Gastroesophageal sphincter (tissue), 3 donors: ENCODE results near the gene MTMR10.

Experiments used
- CTCF ChIP-seq, 4 experiments: fragments of 200-600 bp in 2 of 4; fragments of 450-650 bp in 2 of 4; sonication (generic) in 1 of 4; IDR thresholded peaks; one replicate each; pipeline ENCODE4 v1.5.1; 2017 to 2019; ENCODE audit warnings: antibody characterized with exemption in 4 of 4, mild to moderate bottlenecking in 2 of 4, moderate library complexity in 2 of 4
- EP300 ChIP-seq: sonication (generic); formaldehyde crosslinking; IDR thresholded peaks from one replicate; pipeline ENCODE4 v1.6.1; 2017; ENCODE audit warnings: antibody characterized with exemption, mild to moderate bottlenecking
- POLR2A ChIP-seq, 2 donors: fragments of 450-650 bp; IDR thresholded peaks; one replicate each; pipeline ENCODE4 v1.6.1; 2017; ENCODE audit warnings: antibody characterized with exemption in 2 of 2, mild to moderate bottlenecking in 2 of 2, moderate library complexity in 1 of 2
- POLR2AphosphoS5 ChIP-seq: sonication (generic); formaldehyde crosslinking; IDR thresholded peaks from one replicate; pipeline ENCODE4 v1.6.1; 2017; ENCODE audit warnings: antibody characterized with exemption

DNA sequence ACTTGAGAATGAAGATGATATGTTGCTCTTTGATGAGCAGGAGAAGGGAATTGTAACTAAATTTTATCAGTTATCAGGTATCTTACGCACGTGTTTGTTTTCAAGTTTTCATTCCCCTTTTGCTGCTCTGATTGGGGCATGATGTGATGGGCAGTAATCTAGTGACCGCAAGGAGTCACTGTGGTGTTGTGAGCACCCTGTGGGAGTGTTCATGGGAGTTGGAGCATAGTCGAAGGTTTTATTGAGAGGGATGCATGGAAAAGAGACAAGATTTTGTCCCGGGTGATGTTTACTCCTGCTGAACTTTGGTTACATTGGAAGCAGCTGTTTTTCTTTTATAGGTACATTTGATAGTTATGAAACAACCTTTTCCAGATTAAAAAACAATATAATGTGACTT is 85.6 kb downstream of the MTMR10 start:
- TF ChIP-seq POLR2A (IDR thresholded peaks at IDR 0.05) = no peak
- no peak for TF ChIP-seq EP300
- no peak for TF ChIP-seq CTCF (IDR thresholded peaks at IDR 0.05)
- TF ChIP-seq POLR2AphosphoS5 = no peak
